RWPE1 (cell line): Measurements from ENCODE around the gene STK39.

Source experiments
- CTCF ChIA-PET: fragments of 350-600 bp; sonication (Branson Sonifier 250); formaldehyde crosslinking; extraction: SDS; loops from one replicate; lab custom pipeline; 2021; lab: Yijun Ruan, JAX
- POLR2A ChIA-PET: fragments of 400-600 bp; formaldehyde crosslinking; extraction: SDS; loops from one replicate; lab custom pipeline; 2020; ENCODE audit warnings: antibody characterized with exemption; ENCODE audit not compliant: low non-redundant PET; lab: Yijun Ruan, JAX
- DNase-seq: peaks from one replicate; pipeline ENCODE4 v3.0.0; 2012; ENCODE audit warnings: low spot score
- H3K27ac ChIP-seq: fragments of 450-650 bp; 2 replicates; pipeline ENCODE4 v1.5.1; 2017
- CTCF ChIP-seq: fragments of 450-650 bp; conservative IDR thresholded peaks from 2 replicates; pipeline ENCODE4 v1.5.1; 2017; ENCODE audit warnings: low read depth, mild to moderate bottlenecking

STK39 gene

GRCh38 chr2:168188002-168188401, 59.4 kb downstream of the STK39 start:
- POLR2A ChIA-PET, result no interaction called here
- TF ChIP-seq CTCF, result no peak
- DNase-seq, result no peak
- CTCF ChIA-PET, result no interaction called here
- no peak overlapping the region for H3K27ac ChIP-seq

DNA sequence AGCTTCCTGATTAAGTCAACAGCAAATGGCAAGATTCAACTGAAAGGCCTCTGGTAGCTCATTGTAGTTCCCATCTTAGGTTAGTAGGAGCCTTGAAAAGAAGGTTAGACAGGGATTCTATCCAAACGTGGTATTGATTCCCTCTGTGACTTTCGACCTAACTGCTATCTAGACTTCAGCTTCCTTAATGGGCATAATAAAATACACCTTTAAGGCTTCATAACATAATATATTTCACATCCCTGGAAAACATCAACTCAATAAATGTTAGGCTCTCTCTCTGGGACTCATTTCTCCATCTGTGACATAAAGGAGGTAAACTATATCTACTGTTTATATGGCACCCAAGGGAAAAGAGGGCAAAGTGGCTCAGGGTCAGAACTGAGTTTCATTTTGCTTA, 60.9 kb downstream of the STK39 start:
- CTCF ChIA-PET, result no interaction called here
- TF ChIP-seq CTCF, result no peak
- no peak for DNase-seq

DNA sequence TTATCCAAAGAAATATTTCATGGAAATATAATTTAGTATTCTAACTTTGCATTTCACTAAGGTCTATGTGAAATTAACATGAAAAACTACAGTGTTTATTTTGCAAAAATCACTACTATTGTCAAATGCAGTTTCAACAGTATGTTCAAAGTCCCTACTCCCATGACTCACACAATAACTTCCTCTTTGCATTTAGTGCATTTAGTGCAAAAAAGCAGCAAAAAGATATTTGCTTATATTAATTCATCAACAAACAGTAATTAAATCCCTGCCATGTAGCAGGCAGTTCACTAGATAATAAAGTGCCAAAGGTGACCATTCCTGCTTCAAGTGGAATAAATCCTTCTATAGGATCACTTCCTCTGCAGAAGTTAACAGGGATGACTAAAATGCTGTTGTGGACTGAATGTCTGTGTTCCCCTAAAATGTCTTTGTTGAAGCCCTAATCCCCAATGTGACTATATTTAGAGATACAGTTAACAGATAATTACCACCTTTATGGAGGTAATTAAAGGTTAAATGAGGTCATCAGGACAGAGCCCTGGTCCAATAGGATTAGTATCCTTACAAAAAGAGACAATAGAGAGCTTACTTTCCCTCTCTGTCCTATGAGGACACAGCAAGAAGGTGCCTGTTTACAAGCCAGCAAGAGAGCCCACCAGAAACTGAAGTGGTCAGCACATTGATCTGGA, 61.7 kb downstream of the STK39 start:
- DNase-seq, result no peak
- CTCF ChIA-PET, result no interaction called here
- POLR2A ChIA-PET, result no interaction called here
- no peak for TF ChIP-seq CTCF
- no peak overlapping the region for H3K27ac ChIP-seq

More for the DNA sequence above, 60.9 kb downstream of the STK39 start:
- POLR2A ChIA-PET, result no interaction called here
- no peak overlapping the region for H3K27ac ChIP-seq

GRCh38 chr2:168184681-168185513, 62.5 kb downstream of the STK39 start:
- no peak overlapping the region for H3K27ac ChIP-seq
- DNase-seq, result peak; percentile 55
- ChIA-PET CTCF (interaction anchor here (0.7 kb wide), 1 partner anchor 11 kb away, joined by 3 read pairs; no protein-coding TSS in a partner anchor), POLR2A (no interaction called here)
- TF ChIP-seq CTCF, result no peak

DNA sequence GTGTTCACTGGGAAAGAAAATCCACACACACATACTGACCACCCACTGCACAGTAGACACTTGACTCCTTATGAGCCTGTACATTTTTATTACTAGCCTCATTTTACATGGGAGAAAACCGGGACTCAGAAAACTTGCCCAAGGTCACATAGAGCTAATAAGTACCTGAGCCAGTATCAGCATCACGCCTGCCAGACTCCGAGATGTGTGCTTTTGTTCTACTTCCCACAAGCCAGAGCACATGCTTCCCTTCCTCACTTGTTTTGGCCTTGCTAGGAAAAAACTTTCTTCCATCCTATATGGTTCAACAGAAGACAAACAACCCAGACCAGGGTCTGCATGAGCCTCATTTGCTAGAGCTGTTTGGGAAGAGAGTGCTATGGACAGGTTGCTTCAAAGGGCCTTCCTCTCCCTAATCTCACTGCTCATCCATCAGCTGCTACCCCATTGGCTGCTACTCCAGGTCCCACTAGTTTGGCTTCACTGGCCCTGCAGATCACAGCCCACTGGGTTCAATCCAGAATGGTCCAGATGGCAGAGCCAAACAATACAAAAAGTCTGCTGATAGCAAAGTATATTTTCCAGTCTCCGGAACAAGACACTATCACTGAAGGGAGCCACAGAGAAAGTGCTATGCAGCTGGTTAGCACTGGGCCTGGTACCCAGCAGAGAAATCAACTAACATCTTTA, 63.9 kb downstream of the STK39 start:
- ChIA-PET CTCF (interaction anchor here (0.6 to 0.7 kb wide), 2 partner anchors 185 to 1592 kb away, joined by 3 read pairs; no protein-coding TSS in a partner anchor), POLR2A (no interaction called here)
- TF ChIP-seq CTCF, result no peak
- H3K27ac ChIP-seq, result no peak overlapping the region
- no peak for DNase-seq

GRCh38 chr2:168182550-168183249, 64.7 kb downstream of the STK39 start:
- no peak overlapping the region for H3K27ac ChIP-seq
- DNase-seq, result peak; percentile 53
- ChIA-PET POLR2A (no interaction called here), CTCF (interaction anchor here (0.6 kb wide), 1 partner anchor 185 kb away, joined by 3 read pairs; no protein-coding TSS in a partner anchor)
- no peak for TF ChIP-seq CTCF
